DOHH2 (cell line): Measurements from ENCODE around the gene FREM2.

Source experiments
- H3F3A ChIP-seq: fragments of 200-600 bp; sonication (generic), shearing (Covaris generic); 2 replicates; pipeline ENCODE4 v1.6.0; 2016; ENCODE audit warnings: antibody characterized with exemption, mild to moderate bottlenecking; ENCODE audit not compliant: control insufficient read depth, insufficient read depth
- H3K27ac ChIP-seq: fragments of 200-600 bp; sonication (generic); 2 replicates; pipeline ENCODE4 v1.5.1; 2014; ENCODE audit warnings: low read depth, mild to moderate bottlenecking, low read length, moderate library complexity
- H3K27me3 ChIP-seq: fragments of 200-600 bp; sonication (generic); 2 replicates; pipeline ENCODE4 v1.6.1; 2014; ENCODE audit warnings: mild to moderate bottlenecking, low read length, mixed read lengths; ENCODE audit not compliant: control insufficient read depth
- H3K36me3 ChIP-seq: fragments of 200-600 bp; sonication (generic); 2 replicates; pipeline ENCODE4 v1.6.1; 2014; ENCODE audit warnings: mild to moderate bottlenecking, low read length, moderate library complexity, mixed read lengths; ENCODE audit not compliant: control insufficient read depth
- H3K4me1 ChIP-seq: fragments of 200-600 bp; sonication (generic); 2 replicates; pipeline ENCODE4 v1.6.1; 2014; ENCODE audit warnings: mild to moderate bottlenecking, low read length, mixed read lengths; ENCODE audit not compliant: control insufficient read depth
- H3K4me2 ChIP-seq: fragments of 200-600 bp; sonication (generic); 2 replicates; pipeline ENCODE4 v1.6.0; 2014; ENCODE audit warnings: mild to moderate bottlenecking, low read length, moderate library complexity
- H3K4me3 ChIP-seq: fragments of 200-600 bp; sonication (generic); 2 replicates; pipeline ENCODE4 v1.5.1; 2014; ENCODE audit warnings: mild to moderate bottlenecking, low read length, mixed read lengths
- H3K79me2 ChIP-seq: fragments of 200-600 bp; sonication (generic); 2 replicates; pipeline ENCODE4 v1.6.1; 2014; ENCODE audit warnings: mild to moderate bottlenecking, low read length, mixed read lengths; ENCODE audit not compliant: control insufficient read depth
- H3K9me2 ChIP-seq: fragments of 200-600 bp; sonication (generic); replicated peaks from 2 replicates; pipeline ENCODE4 v1.6.1; 2014; ENCODE audit warnings: mild to moderate bottlenecking, low read length, mixed read lengths; ENCODE audit not compliant: control insufficient read depth
- H3K9me3 ChIP-seq: fragments of 200-600 bp; sonication (generic); 2 replicates; pipeline ENCODE4 v1.6.1; 2014; ENCODE audit warnings: antibody characterized with exemption, low read length, mixed read lengths; ENCODE audit not compliant: control insufficient read depth, insufficient read depth
- H4K20me1 ChIP-seq: fragments of 200-600 bp; sonication (generic); 2 replicates; pipeline ENCODE4 v1.6.0; 2014; ENCODE audit warnings: low read depth, mild to moderate bottlenecking, antibody characterized with exemption, low read length, moderate library complexity; ENCODE audit not compliant: control insufficient read depth, insufficient read depth
- CTCF ChIP-seq: fragments of 200-600 bp; sonication (generic); IDR thresholded peaks from one replicate; pipeline ENCODE4 v1.5.1; 2014; ENCODE audit warnings: antibody characterized with exemption, mild to moderate bottlenecking, low read depth, low read length; ENCODE audit not compliant: poor library complexity, severe bottlenecking
- EZH2phosphoT487 ChIP-seq: fragments of 200-600 bp; sonication (generic); IDR thresholded peaks from 2 replicates; pipeline ENCODE4 v1.6.1; 2017; ENCODE audit warnings: borderline replicate concordance, mild to moderate bottlenecking, antibody characterized with exemption, low read length, moderate library complexity, mixed read lengths

FREM2 gene

GRCh38 chr13:38844581-38844980, 157.7 kb downstream of the FREM2 start:
- Histone ChIP-seq H3K27ac (no peak overlapping the region), H3K4me2 (no peak overlapping the region), H3K9me3 (no peaks in the 10 kb centered on the region), H3K4me3 (no peak overlapping the region), H3K4me1 (no peaks in the 10 kb centered on the region), H3K79me2 (no peaks in the 10 kb centered on the region), H4K20me1 (no peaks in the 10 kb centered on the region), H3K36me3 (no peaks in the 10 kb centered on the region), H3K9me2 (no peaks in the 10 kb centered on the region), H3F3A (no peaks in the 10 kb centered on the region), H3K27me3 (0 out of 2 replicates have a peak, but pooled peaks cover 3% of the 10 kb centered on the region)
- TF ChIP-seq EZH2phosphoT487 (no peak), CTCF (no peak)

GRCh38 chr13:38848360-38848759, 161.5 kb downstream of the FREM2 start:
- no peaks in the 10 kb centered on the region for H3F3A ChIP-seq
- H3K27me3 ChIP-seq: 0 out of 2 replicates have a peak, but pooled peaks cover 3% of the 10 kb centered on the region
- no peaks in the 10 kb centered on the region for H4K20me1 ChIP-seq
- H3K9me2 ChIP-seq: no peaks in the 10 kb centered on the region
- no peaks in the 10 kb centered on the region for H3K4me1 ChIP-seq
- TF ChIP-seq CTCF (no peak), EZH2phosphoT487 (no peak)
- H3K4me3 ChIP-seq: no peak overlapping the region
- H3K79me2 ChIP-seq: no peaks in the 10 kb centered on the region
- H3K9me3 ChIP-seq: no peaks in the 10 kb centered on the region
- H3K4me2 ChIP-seq: no peak overlapping the region
- no peaks in the 10 kb centered on the region for H3K36me3 ChIP-seq
- no peak overlapping the region for H3K27ac ChIP-seq

- H3K9me2 ChIP-seq: no peaks in the 10 kb centered on the region
- H3K4me1 ChIP-seq: no peaks in the 10 kb centered on the region
- no peaks in the 10 kb centered on the region for H3K79me2 ChIP-seq
- H3K4me3 ChIP-seq: no peak overlapping the region
- H3K27me3 ChIP-seq: 0 out of 2 replicates have a peak, but pooled peaks cover 3% of the 10 kb centered on the region
- H3K9me3 ChIP-seq: no peaks in the 10 kb centered on the region
- no peaks in the 10 kb centered on the region for H3F3A ChIP-seq
- no peaks in the 10 kb centered on the region for H3K36me3 ChIP-seq
- no peaks in the 10 kb centered on the region for H4K20me1 ChIP-seq
- H3K27ac ChIP-seq: no peak overlapping the region
- no peak for TF ChIP-seq CTCF
- no peak for TF ChIP-seq EZH2phosphoT487
- no peak overlapping the region for H3K4me2 ChIP-seq
Measured at GRCh38 chr13:38849315-38849714, 162.4 kb downstream of the FREM2 start.
